Neuronal stem cell (in vitro differentiated cells): ENCODE results near the gene CASP9.
"Not testable (repeated sequence)": the region's sequence is repeated elsewhere in the genome, so short reads cannot be mapped to it uniquely, and the experiment has no call there.

Experiments used
- DNase-seq: peaks from one replicate; pipeline ENCODE4 v3.0.0-alpha.2; 2013; ENCODE audit warnings: low spot score
- H2AFZ ChIP-seq: one replicate; pipeline ENCODE4 v1.6.1; 2013; ENCODE audit warnings: mild to moderate bottlenecking, low read length, inconsistent platforms
- H2AK5ac ChIP-seq: 2 replicates; pipeline ENCODE4 v1.6.1; 2013; ENCODE audit warnings: low read depth, mild to moderate bottlenecking, inconsistent platforms, low read length, moderate library complexity, mixed read lengths
- H2BK120ac ChIP-seq: 2 replicates; pipeline ENCODE4 v1.6.1; 2013; ENCODE audit warnings: low read depth, mild to moderate bottlenecking, inconsistent platforms, low read length, moderate library complexity, mixed read lengths
- H2BK12ac ChIP-seq: one replicate; pipeline ENCODE4 v1.6.1; 2013; ENCODE audit warnings: low read length, inconsistent platforms
- H2BK15ac ChIP-seq: 2 replicates; pipeline ENCODE4 v1.6.1; 2013; ENCODE audit warnings: mild to moderate bottlenecking, low read length, inconsistent platforms, mixed read lengths
- H2BK5ac ChIP-seq: one replicate; pipeline ENCODE4 v1.6.1; 2013; ENCODE audit warnings: inconsistent platforms, mild to moderate bottlenecking, low read length, moderate library complexity
- H3K14ac ChIP-seq: one replicate; pipeline ENCODE4 v1.6.1; 2013; ENCODE audit warnings: low read length, inconsistent platforms
- H3K18ac ChIP-seq: 2 replicates; pipeline ENCODE4 v1.6.1; 2013; ENCODE audit warnings: low read length, inconsistent platforms
- H3K23ac ChIP-seq: 2 replicates; pipeline ENCODE4 v1.6.1; 2013; ENCODE audit warnings: low read depth, mild to moderate bottlenecking, mixed read lengths, low read length, inconsistent platforms; ENCODE audit not compliant: poor library complexity
- H3K27ac ChIP-seq: replicated peaks from 3 replicates; pipeline ENCODE4 v1.5.1; 2013; ENCODE audit warnings: low read length, inconsistent platforms
- H3K27me3 ChIP-seq, 3 experiments: 2 replicates each; pipeline ENCODE4 v1.6.1; 2013; ENCODE audit warnings: low read length in 3 of 3, mild to moderate bottlenecking in 2 of 3, inconsistent platforms in 1 of 3, low read depth in 1 of 3, mixed read lengths in 1 of 3, moderate library complexity in 1 of 3; ENCODE audit not compliant: control insufficient read depth in 3 of 3, insufficient read depth in 3 of 3
- H3K36me3 ChIP-seq, 2 donors: replicated peaks in 1 of 2; 2 replicates each; pipeline ENCODE4 v1.6.1; 2013; ENCODE audit warnings: low read length in 2 of 2; ENCODE audit not compliant: control insufficient read depth in 2 of 2, insufficient read depth in 2 of 2
- H3K4ac ChIP-seq: 2 replicates; pipeline ENCODE4 v1.6.1; 2013; ENCODE audit warnings: inconsistent platforms, mild to moderate bottlenecking, low read length, moderate library complexity
- H3K4me1 ChIP-seq, 2 donors: 1 replicate in 1 of 2; 2 replicates in 1 of 2; pipeline ENCODE4 v1.6.1; 2013; ENCODE audit warnings: low read length in 2 of 2, low read depth in 1 of 2; ENCODE audit not compliant: control insufficient read depth in 2 of 2, insufficient read depth in 1 of 2
- H3K4me2 ChIP-seq: one replicate; pipeline ENCODE4 v1.6.1; 2013; ENCODE audit warnings: mild to moderate bottlenecking, low read length, inconsistent platforms; ENCODE audit not compliant: insufficient read depth, poor library complexity, severe bottlenecking
- H3K4me3 ChIP-seq, 2 donors: 2 replicates each; pipeline ENCODE4 v1.5.1; 2013; ENCODE audit warnings: low read length in 2 of 2, mild to moderate bottlenecking in 2 of 2, inconsistent platforms in 1 of 2, moderate library complexity in 1 of 2
- H3K79me1 ChIP-seq: one replicate; pipeline ENCODE4 v1.6.1; 2013; ENCODE audit warnings: low read depth, mild to moderate bottlenecking, inconsistent platforms, low read length, moderate library complexity
- H3K9ac ChIP-seq: one replicate; pipeline ENCODE4 v1.6.1; 2013; ENCODE audit warnings: mild to moderate bottlenecking, low read depth, low read length, inconsistent platforms; ENCODE audit not compliant: poor library complexity
- H3K9me3 ChIP-seq, 2 donors: replicated peaks in 1 of 2; 2 replicates each; pipeline versions ENCODE3 to v1.6.1; 2013; ENCODE audit warnings: low read length in 2 of 2, mild to moderate bottlenecking in 2 of 2, inconsistent platforms in 1 of 2, low read depth in 1 of 2, mixed read lengths in 1 of 2, moderate library complexity in 1 of 2; ENCODE audit not compliant: control insufficient read depth in 2 of 2, insufficient read depth in 1 of 2
- H4K8ac ChIP-seq: one replicate; pipeline ENCODE4 v1.6.1; 2013; ENCODE audit warnings: low read depth, mild to moderate bottlenecking, inconsistent platforms, low read length, moderate library complexity
- H4K91ac ChIP-seq: one replicate; pipeline ENCODE4 v1.6.1; 2013; ENCODE audit warnings: low read length, low read depth, mild to moderate bottlenecking, inconsistent platforms; ENCODE audit not compliant: poor library complexity
- WGBS, 2 donors: extraction: QIAGEN DNeasy Blood & Tissue Kit; methylation state at CpG; one replicate each; pipeline ENCODE4 v1.1.7; 2013; ENCODE audit warnings: missing lambda C conversion rate in 2 of 2, mixed read lengths in 1 of 2; ENCODE audit not compliant: insufficient read length in 2 of 2, insufficient replicate concordance in 1 of 2; ENCODE audit errors: extremely low coverage in 2 of 2; 5-methylcytosine and 5-hydroxymethylcytosine counted together

The CASP9 gene

DNA sequence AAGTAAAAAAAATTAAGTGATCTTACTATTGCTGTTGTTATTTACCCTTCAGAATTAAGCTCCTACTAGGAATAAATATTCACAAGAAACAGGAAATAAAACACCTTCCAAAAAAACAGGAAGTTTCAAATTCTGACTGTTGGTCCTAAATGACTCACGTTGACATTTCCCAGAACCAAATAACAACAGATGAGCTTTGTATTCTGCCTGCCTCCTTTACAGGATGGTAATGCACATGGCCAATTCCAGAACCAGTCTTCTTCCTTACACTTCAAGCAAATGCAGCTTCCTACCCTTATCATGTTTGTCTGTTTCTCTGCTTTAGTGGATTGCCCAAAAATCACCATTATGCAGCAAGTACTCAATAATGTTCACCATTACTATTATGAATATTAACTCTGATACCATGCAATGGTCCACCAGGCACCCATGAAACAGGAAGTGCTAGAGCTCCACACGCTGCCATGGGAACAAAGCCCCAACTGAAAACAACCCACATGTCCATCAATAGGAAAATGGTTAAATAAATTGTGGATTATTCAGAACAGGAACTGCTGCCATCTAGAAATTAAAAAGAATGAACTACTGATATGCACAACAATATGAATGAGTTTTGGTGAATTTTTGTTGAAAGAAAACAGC lies 8.9 kb downstream of the CASP9 start:
- no peak overlapping the region for H3K23ac ChIP-seq
- no peak overlapping the region for H3K4me2 ChIP-seq
- H2BK12ac ChIP-seq = no peak overlapping the region
- peaks cover 3 to 20% of the 10 kb centered on the region in 2 donors for H3K36me3 ChIP-seq
- H3K4ac ChIP-seq = no peak overlapping the region
- H2AFZ ChIP-seq = no peak overlapping the region
- H3K27ac ChIP-seq = no peak overlapping the region
- no peaks in the 10 kb centered on the region for H3K9me3 ChIP-seq
- H2BK5ac ChIP-seq = no peak overlapping the region
- H3K14ac ChIP-seq = no peak overlapping the region
- no peak overlapping the region for H3K9ac ChIP-seq
- H2BK120ac ChIP-seq = no peak overlapping the region
- no CpG with 5 or more reads among the region's 2 CpGs for WGBS, 2 donors
- no peak overlapping the region for H4K8ac ChIP-seq
- H2AK5ac ChIP-seq = no peak overlapping the region
- no peaks in the 10 kb centered on the region for H3K4me1 ChIP-seq
- DNase-seq = no peak
- peaks cover 2% of the 10 kb centered on the region for H3K79me1 ChIP-seq
- no peak overlapping the region for H3K4me3 ChIP-seq
- no peaks in the 10 kb centered on the region for H3K27me3 ChIP-seq
- no peak overlapping the region for H3K18ac ChIP-seq
- H2BK15ac ChIP-seq = no peak overlapping the region
- no peak overlapping the region for H4K91ac ChIP-seq

GRCh38 chr1:15514557-15514956 lies 9.5 kb downstream of the CASP9 start:
- H3K14ac ChIP-seq = not testable (repeated sequence)
- WGBS, 2 donors = no CpG with 5 or more reads among the region's 5 CpGs

DNA sequence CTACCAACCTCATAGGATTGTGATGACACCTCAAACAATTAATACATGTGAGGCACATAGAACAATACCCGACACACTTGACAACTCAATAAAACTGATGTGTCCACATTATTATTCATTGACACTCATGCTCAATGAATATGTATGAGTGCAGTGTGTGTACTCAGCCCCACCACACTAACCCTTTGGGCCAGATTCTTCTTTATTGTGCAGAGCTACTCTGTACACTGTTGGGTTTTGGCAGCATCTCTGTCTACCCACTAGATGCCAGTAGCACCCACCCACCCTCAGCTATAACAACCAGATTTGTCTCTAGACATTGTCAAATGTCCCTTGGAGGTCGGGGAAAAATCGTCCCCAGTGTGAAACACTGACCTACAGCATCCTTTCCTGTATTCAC lies 10.1 kb downstream of the CASP9 start:
- Histone ChIP-seq H3K4ac (no peak overlapping the region), H2AK5ac (no peak overlapping the region), H3K14ac (no peak overlapping the region), H3K18ac (no peak overlapping the region), H3K36me3 (peaks cover 3 to 20% of the 10 kb centered on the region in 2 donors), H2BK120ac (no peak overlapping the region), H3K27ac (no peak overlapping the region), H3K4me3 (no peak overlapping the region), H2BK12ac (no peak overlapping the region), H4K91ac (no peak overlapping the region), H3K27me3 (no peaks in the 10 kb centered on the region), H3K79me1 (peaks cover 2% of the 10 kb centered on the region), H3K9ac (no peak overlapping the region), H3K9me3 (no peaks in the 10 kb centered on the region), H3K23ac (no peak overlapping the region), H2BK15ac (no peak overlapping the region), H3K4me2 (no peak overlapping the region), H2AFZ (no peak overlapping the region), H3K4me1 (no peaks in the 10 kb centered on the region), H2BK5ac (no peak overlapping the region), H4K8ac (no peak overlapping the region)
- no peak for DNase-seq
- WGBS, 2 donors = no CpG with 5 or more reads among the region's 3 CpGs

More at GRCh38 chr1:15514557-15514956, 9.5 kb downstream of the CASP9 start:
- H3K23ac ChIP-seq, H4K8ac ChIP-seq, H3K4me2 ChIP-seq, H3K4ac ChIP-seq, H3K9me3 ChIP-seq, H3K27me3 ChIP-seq, H2BK12ac ChIP-seq, H3K79me1 ChIP-seq, DNase-seq, H2BK5ac ChIP-seq, H3K9ac ChIP-seq, H2BK120ac ChIP-seq, H2AFZ ChIP-seq, H3K18ac ChIP-seq, H2AK5ac ChIP-seq, H3K4me1 ChIP-seq, H2BK15ac ChIP-seq, H3K27ac ChIP-seq, H4K91ac ChIP-seq, H3K4me3 ChIP-seq: not testable (repeated sequence)
- H3K36me3 ChIP-seq = peaks cover 3 to 20% of the 10 kb centered on the region in 2 donors

DNA sequence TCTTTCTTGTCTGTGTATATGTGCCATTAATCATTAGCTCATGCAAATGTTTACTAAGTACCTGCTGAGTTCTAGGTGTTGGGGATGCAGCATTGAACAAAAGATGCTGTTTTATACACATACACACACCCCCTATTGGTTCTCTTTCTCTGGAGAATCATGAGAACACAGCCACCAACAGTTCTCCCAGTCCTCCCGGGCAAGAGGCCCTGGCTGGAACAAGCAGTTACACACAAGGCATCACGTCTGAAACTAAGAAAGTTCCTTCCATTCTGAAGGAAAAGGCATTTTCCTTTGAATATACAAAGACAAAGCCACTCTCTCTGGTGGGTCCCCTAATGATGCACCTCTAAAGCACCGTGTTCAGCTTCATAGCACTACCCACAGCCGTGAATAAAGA lies 10.8 kb downstream of the CASP9 start:
- H2AK5ac ChIP-seq = no peak overlapping the region
- H3K27me3 ChIP-seq = no peaks in the 10 kb centered on the region
- H3K27ac ChIP-seq = no peak overlapping the region
- H3K4me3 ChIP-seq = no peak overlapping the region
- peaks cover 2% of the 10 kb centered on the region for H3K79me1 ChIP-seq
- no peak overlapping the region for H2BK5ac ChIP-seq
- no CpG with 5 or more reads among the region's 4 CpGs for WGBS, 2 donors
- no peak overlapping the region for H4K8ac ChIP-seq
- no peak overlapping the region for H2BK120ac ChIP-seq
- H2BK15ac ChIP-seq = no peak overlapping the region
- no peak for DNase-seq
- H3K4me1 ChIP-seq = no peaks in the 10 kb centered on the region
- H3K14ac ChIP-seq = no peak overlapping the region
- no peak overlapping the region for H4K91ac ChIP-seq
- H3K4ac ChIP-seq = no peak overlapping the region
- peaks cover 3 to 20% of the 10 kb centered on the region in 2 donors for H3K36me3 ChIP-seq
- H3K23ac ChIP-seq = no peak overlapping the region
- H3K9ac ChIP-seq = no peak overlapping the region
- H3K18ac ChIP-seq = no peak overlapping the region
- no peak overlapping the region for H3K4me2 ChIP-seq
- no peak overlapping the region for H2BK12ac ChIP-seq
- no peak overlapping the region for H2AFZ ChIP-seq
- no peaks in the 10 kb centered on the region for H3K9me3 ChIP-seq
